ENCODE measurements around the gene EXOC6.

- TF ChIP-seq GATA2 (IDR thresholded peaks at IDR 0.05; ENCODE audit: low read depth, low read length) (no peak), GATA3 (IDR thresholded peaks at IDR 0.05; ENCODE audit: low read depth, low read length) (no peak)
These were observed 2.0 kb upstream of the EXOC6 start for GRCh38 chr10:92846344-92846743.
